SK-N-SH treated with all-trans-retinoic acid at 6 μM for 48 hours (cell line): ENCODE data around the gene ABCB10.

ENCODE experiments used
- ARNTL ChIP-seq: fragments of 450-650 bp; formaldehyde crosslinking; IDR thresholded peaks from 2 replicates; pipeline ENCODE4 v1.5.0; 2020; ENCODE audit warnings: low read depth, mild to moderate bottlenecking, moderate library complexity, borderline replicate concordance
- GLIS3 ChIP-seq: fragments of 250-450 bp; sonication (Bioruptor Pico); IDR thresholded peaks from 2 replicates; pipeline ENCODE4 v1.5.0; 2020; ENCODE audit warnings: mild to moderate bottlenecking, moderate library complexity
- SNAI2 ChIP-seq: fragments of 250-450 bp; sonication (Bioruptor Pico); IDR thresholded peaks from 2 replicates; pipeline ENCODE4 v1.5.0; 2020; ENCODE audit warnings: mild to moderate bottlenecking, moderate library complexity
- TCF4 ChIP-seq: fragments of 250-450 bp; sonication (Bioruptor Pico); IDR thresholded peaks from 2 replicates; pipeline ENCODE4 v1.8.0; 2021; ENCODE audit warnings: mild to moderate bottlenecking, moderate library complexity, borderline replicate concordance
- ZFP3 ChIP-seq: fragments of 250-450 bp; sonication (Bioruptor Pico); IDR thresholded peaks from 2 replicates; pipeline ENCODE4 v1.5.0; 2020; ENCODE audit warnings: mild to moderate bottlenecking, moderate library complexity
- ZNF70 ChIP-seq: fragments of 450-650 bp; formaldehyde crosslinking; IDR thresholded peaks from 2 replicates; pipeline ENCODE4 v1.5.0; 2020; ENCODE audit warnings: mild to moderate bottlenecking, moderate library complexity
- ZNF8 ChIP-seq: fragments of 450-650 bp; formaldehyde crosslinking; IDR thresholded peaks from 2 replicates; pipeline ENCODE4 v1.5.0; 2020; ENCODE audit warnings: mild to moderate bottlenecking, moderate library complexity
- TF ChIP-seq, protein P1 (sequence below): fragments of 250-450 bp; sonication (Bioruptor Pico); IDR thresholded peaks from 2 replicates; pipeline ENCODE4 v1.8.0; 2021; ENCODE audit warnings: low read depth, mild to moderate bottlenecking, moderate library complexity, borderline replicate concordance
- TF ChIP-seq, protein P2 (sequence below): fragments of 250-450 bp; sonication (Bioruptor Pico); IDR thresholded peaks from 2 replicates; pipeline ENCODE4 v1.8.0; 2020; ENCODE audit warnings: mild to moderate bottlenecking, moderate library complexity, borderline replicate concordance
- TF ChIP-seq, protein P3 (sequence below): fragments of 250-450 bp; sonication (Bioruptor Pico); IDR thresholded peaks from 2 replicates; pipeline ENCODE4 v1.5.0; 2020; ENCODE audit warnings: mild to moderate bottlenecking, moderate library complexity

DNA sequence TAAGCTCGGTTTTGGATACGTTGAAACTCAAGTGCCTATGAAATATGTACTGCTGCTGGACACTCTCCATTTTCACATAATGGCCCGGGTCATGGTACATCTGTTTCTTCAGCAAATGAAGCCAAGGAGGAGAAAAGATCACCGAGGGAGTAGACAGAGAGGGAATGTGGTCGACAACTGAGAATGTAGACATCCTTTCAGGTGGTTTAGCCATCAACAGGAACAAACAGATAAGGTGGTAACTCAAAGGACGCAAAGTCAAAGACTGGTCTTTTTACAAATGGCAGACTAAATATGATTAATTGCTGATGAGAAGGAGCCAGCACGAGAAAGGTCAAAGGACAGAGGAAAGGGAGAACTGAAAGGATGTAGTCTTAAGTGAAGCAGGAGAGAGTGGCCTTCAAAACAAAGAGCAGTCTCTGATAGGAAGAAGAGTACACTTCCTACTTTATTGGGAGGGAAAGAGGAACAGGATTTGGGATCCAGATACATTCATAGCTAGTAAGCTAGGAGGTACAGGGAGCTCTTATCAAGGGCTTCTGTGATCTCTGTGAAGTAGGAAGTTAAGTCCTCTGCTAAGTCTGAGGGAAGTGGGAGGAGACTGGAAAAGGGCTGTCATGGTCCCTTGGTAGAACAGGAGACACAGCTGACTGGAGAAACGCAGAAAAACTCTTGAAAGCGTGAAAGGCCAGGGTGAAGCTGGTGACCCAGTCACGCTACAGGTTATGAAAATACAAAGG is 78.7 kb downstream of the ABCB10 start:
- TF ChIP-seq, protein P1, sequence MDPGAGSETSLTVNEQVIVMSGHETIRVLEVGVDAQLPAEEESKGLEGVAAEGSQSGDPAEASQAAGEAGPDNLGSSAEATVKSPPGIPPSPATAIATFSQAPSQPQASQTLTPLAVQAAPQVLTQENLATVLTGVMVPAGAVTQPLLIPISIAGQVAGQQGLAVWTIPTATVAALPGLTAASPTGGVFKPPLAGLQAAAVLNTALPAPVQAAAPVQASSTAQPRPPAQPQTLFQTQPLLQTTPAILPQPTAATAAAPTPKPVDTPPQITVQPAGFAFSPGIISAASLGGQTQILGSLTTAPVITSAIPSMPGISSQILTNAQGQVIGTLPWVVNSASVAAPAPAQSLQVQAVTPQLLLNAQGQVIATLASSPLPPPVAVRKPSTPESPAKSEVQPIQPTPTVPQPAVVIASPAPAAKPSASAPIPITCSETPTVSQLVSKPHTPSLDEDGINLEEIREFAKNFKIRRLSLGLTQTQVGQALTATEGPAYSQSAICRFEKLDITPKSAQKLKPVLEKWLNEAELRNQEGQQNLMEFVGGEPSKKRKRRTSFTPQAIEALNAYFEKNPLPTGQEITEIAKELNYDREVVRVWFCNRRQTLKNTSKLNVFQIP (CRISPR knock-in tag), result no peak
- TF ChIP-seq GLIS3 (CRISPR knock-in tag), result no peak
- no peak for TF ChIP-seq ZFP3 (CRISPR knock-in tag)
- TF ChIP-seq ARNTL, result no peak
- TF ChIP-seq TCF4, result no peak
- no peak for TF ChIP-seq ZNF8
- no peak for TF ChIP-seq SNAI2 (CRISPR knock-in tag)
- TF ChIP-seq, protein P2, sequence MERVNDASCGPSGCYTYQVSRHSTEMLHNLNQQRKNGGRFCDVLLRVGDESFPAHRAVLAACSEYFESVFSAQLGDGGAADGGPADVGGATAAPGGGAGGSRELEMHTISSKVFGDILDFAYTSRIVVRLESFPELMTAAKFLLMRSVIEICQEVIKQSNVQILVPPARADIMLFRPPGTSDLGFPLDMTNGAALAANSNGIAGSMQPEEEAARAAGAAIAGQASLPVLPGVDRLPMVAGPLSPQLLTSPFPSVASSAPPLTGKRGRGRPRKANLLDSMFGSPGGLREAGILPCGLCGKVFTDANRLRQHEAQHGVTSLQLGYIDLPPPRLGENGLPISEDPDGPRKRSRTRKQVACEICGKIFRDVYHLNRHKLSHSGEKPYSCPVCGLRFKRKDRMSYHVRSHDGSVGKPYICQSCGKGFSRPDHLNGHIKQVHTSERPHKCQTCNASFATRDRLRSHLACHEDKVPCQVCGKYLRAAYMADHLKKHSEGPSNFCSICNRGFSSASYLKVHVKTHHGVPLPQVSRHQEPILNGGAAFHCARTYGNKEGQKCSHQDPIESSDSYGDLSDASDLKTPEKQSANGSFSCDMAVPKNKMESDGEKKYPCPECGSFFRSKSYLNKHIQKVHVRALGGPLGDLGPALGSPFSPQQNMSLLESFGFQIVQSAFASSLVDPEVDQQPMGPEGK, result no peak
- TF ChIP-seq, protein P3, sequence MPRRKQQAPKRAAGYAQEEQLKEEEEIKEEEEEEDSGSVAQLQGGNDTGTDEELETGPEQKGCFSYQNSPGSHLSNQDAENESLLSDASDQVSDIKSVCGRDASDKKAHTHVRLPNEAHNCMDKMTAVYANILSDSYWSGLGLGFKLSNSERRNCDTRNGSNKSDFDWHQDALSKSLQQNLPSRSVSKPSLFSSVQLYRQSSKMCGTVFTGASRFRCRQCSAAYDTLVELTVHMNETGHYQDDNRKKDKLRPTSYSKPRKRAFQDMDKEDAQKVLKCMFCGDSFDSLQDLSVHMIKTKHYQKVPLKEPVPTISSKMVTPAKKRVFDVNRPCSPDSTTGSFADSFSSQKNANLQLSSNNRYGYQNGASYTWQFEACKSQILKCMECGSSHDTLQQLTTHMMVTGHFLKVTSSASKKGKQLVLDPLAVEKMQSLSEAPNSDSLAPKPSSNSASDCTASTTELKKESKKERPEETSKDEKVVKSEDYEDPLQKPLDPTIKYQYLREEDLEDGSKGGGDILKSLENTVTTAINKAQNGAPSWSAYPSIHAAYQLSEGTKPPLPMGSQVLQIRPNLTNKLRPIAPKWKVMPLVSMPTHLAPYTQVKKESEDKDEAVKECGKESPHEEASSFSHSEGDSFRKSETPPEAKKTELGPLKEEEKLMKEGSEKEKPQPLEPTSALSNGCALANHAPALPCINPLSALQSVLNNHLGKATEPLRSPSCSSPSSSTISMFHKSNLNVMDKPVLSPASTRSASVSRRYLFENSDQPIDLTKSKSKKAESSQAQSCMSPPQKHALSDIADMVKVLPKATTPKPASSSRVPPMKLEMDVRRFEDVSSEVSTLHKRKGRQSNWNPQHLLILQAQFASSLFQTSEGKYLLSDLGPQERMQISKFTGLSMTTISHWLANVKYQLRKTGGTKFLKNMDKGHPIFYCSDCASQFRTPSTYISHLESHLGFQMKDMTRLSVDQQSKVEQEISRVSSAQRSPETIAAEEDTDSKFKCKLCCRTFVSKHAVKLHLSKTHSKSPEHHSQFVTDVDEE (CRISPR knock-in tag), result no peak
- no peak for TF ChIP-seq ZNF70 (CRISPR knock-in tag)
